ENCODE results near the gene GCNA.
"Not testable (repeated sequence)": the region's sequence is repeated elsewhere in the genome, so short reads cannot be mapped to it uniquely, and the experiment has no call there.

Gene GCNA

GRCh38 chrX:71604141-71604540 lies 25.9 kb downstream of the GCNA start:
- H3K9ac ChIP-seq (ENCODE audit: insufficient read length): no peak overlapping the region
- no peak overlapping the region for H3K4me3 ChIP-seq
- H3K27ac ChIP-seq: no peak overlapping the region
- no peaks in the 10 kb centered on the region for H3K9me3 ChIP-seq (ENCODE audit: low read depth, low read length)
- TF ChIP-seq FOXP2 (optimal IDR thresholded peaks at IDR 0.05; ENCODE audit: control extremely low read depth, extremely low read length, insufficient read depth) (no peak), EZH2 (IDR thresholded peaks at IDR 0.05) (no peak), POLR2AphosphoS5 (IDR thresholded peaks at IDR 0.05; ENCODE audit: borderline replicate concordance, low read depth, low read length) (no peak)
- DNase-seq (ENCODE audit: low read depth, low spot score): no peak
- H3K36me3 ChIP-seq (ENCODE audit: insufficient read depth, low read length): peaks cover 78% of the 10 kb centered on the region

GRCh38 chrX:71604796-71605568 lies 26.7 kb downstream of the GCNA start:
- H3K36me3 ChIP-seq (ENCODE audit: insufficient read depth, low read length): peaks cover 80% of the 10 kb centered on the region
- no peak overlapping the region for H3K9ac ChIP-seq (ENCODE audit: insufficient read length)
- H3K27ac ChIP-seq: no peak overlapping the region
- H3K4me3 ChIP-seq: no peak overlapping the region
- no peaks in the 10 kb centered on the region for H3K9me3 ChIP-seq (ENCODE audit: low read depth, low read length)
- TF ChIP-seq EZH2 (IDR thresholded peaks at IDR 0.05): no peak
- no peak for TF ChIP-seq FOXP2 (optimal IDR thresholded peaks at IDR 0.05; ENCODE audit: control extremely low read depth, extremely low read length, insufficient read depth)
- TF ChIP-seq POLR2AphosphoS5 (IDR thresholded peaks at IDR 0.05; ENCODE audit: borderline replicate concordance, low read depth, low read length): no peak
- no peak for DNase-seq (ENCODE audit: low read depth, low spot score)

DNA sequence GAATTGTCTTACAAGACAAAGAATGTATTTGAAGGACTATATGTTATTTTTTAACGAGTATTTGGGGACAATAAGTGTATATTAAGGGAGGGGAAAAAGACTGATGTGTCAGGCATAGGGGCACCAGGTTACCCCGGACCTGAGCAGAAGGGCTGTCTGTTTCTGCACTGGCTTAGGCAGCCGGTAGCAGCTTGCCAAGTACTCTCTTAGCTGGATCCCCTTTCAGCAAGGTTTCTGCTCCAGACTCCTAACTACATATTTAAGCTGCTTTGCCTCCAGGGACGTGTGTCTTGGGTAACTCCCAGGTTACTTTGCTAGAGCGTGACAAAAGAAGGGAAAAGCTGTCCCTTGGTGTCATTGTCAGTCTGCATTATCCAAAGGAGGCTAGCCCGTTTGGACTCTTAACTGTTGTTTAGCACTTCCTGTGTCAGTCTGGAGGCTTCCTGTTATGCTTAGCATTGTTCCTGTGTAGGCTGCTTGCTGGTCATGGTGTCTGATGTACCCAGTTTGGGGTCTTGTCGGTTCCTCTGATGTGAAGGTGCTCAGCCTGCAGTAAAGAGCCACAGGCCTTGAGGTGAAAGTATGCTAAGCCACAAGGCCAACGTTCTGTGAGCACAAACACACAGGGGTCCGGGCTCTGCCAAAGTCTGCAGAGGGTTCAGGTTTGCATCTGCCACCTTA lies 28.4 kb downstream of the GCNA start:
- H3K36me3 ChIP-seq (ENCODE audit: insufficient read depth, low read length): peaks cover 78% of the 10 kb centered on the region

DNA sequence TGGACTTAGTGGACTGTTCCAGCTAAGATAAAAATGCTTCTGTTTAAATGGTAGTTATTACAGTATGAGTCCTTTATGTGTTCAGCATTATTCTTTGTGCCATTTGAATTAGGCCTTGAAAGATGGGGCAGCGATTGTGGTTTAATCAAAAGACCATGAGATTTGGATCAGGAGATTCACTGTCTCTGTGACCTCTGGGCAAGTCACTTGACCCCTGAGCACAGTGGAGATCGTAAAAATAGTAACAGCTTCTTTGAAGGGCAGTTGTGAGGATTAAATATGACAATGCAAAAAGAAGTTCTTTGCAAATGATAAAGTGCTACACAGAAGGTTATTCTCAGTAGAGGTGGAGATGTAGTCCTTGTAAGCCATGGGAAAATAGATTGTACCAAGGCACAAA lies 29.3 kb downstream of the GCNA start:
- no peaks in the 10 kb centered on the region for H3K9me3 ChIP-seq (ENCODE audit: low read depth, low read length)
- no peak for DNase-seq (ENCODE audit: low read depth, low spot score)
- no peak overlapping the region for H3K9ac ChIP-seq (ENCODE audit: insufficient read length)
- TF ChIP-seq FOXP2 (optimal IDR thresholded peaks at IDR 0.05; ENCODE audit: control extremely low read depth, extremely low read length, insufficient read depth) (no peak), EZH2 (IDR thresholded peaks at IDR 0.05) (no peak)
- H3K27ac ChIP-seq: no peak overlapping the region
- no peak overlapping the region for H3K4me3 ChIP-seq
- peaks cover 73% of the 10 kb centered on the region for H3K36me3 ChIP-seq (ENCODE audit: insufficient read depth, low read length)

More for the DNA sequence above, 28.4 kb downstream of the GCNA start:
- TF ChIP-seq EZH2 (IDR thresholded peaks at IDR 0.05) (no peak), FOXP2 (optimal IDR thresholded peaks at IDR 0.05; ENCODE audit: control extremely low read depth, extremely low read length, insufficient read depth) (no peak), POLR2AphosphoS5 (IDR thresholded peaks at IDR 0.05; ENCODE audit: borderline replicate concordance, low read depth, low read length) (no peak)
- DNase-seq (ENCODE audit: low read depth, low spot score): no peak
- no peak overlapping the region for H3K4me3 ChIP-seq
- H3K9me3 ChIP-seq (ENCODE audit: low read depth, low read length): no peaks in the 10 kb centered on the region
- H3K9ac ChIP-seq (ENCODE audit: insufficient read length): no peak overlapping the region
- H3K27ac ChIP-seq: no peak overlapping the region

DNA sequence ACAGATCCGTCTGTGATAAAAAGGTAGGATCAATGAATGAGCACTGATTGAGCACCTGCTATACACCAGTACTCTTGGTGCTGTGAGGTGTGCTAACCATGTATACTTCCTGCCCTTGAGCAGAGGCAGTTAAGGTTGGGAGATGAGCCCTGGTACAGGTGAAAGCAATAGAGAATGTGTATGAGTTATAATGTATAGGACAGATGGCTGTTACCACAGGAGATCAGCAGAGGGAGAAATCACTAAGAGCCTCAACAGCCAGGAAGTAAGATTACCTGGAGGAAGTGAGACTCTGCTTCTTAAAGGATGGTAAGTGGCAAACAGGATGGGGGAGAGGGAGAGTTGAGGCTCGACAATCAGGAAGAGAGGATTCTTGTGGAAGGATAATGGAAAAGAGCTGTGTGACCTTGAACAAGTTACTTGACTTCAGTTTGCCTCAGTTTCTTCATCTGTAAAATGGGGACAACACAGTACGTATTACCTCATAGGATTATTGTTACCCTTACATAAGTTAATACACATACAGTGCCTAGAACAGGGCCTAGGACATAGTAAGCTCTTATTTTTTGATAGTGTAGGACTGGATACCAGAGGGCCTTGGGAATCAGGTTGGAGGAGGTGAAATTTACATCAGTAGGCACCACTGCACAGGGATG lies 31.0 kb downstream of the GCNA start:
- DNase-seq (ENCODE audit: low read depth, low spot score): no peak
- no peak for TF ChIP-seq EZH2 (IDR thresholded peaks at IDR 0.05)
- TF ChIP-seq POLR2AphosphoS5 (IDR thresholded peaks at IDR 0.05; ENCODE audit: borderline replicate concordance, low read depth, low read length): no peak
- no peak for TF ChIP-seq FOXP2 (optimal IDR thresholded peaks at IDR 0.05; ENCODE audit: control extremely low read depth, extremely low read length, insufficient read depth)
- H3K4me3 ChIP-seq: no peak overlapping the region

GRCh38 chrX:71611736-71612135 lies 33.5 kb downstream of the GCNA start:
- DNase-seq (ENCODE audit: low read depth, low spot score); H3K4me3 ChIP-seq; H3K27ac ChIP-seq; H3K9ac ChIP-seq (ENCODE audit: insufficient read length); H3K9me3 ChIP-seq (ENCODE audit: low read depth, low read length): not testable (repeated sequence)
- H3K36me3 ChIP-seq (ENCODE audit: insufficient read depth, low read length): peaks cover 43% of the 10 kb centered on the region; the same call in 1 of the 2 replicates

More for the DNA sequence above, 31.0 kb downstream of the GCNA start:
- no peak overlapping the region for H3K9ac ChIP-seq (ENCODE audit: insufficient read length)
- no peaks in the 10 kb centered on the region for H3K9me3 ChIP-seq (ENCODE audit: low read depth, low read length)
- peaks cover 64% of the 10 kb centered on the region for H3K36me3 ChIP-seq (ENCODE audit: insufficient read depth, low read length)
- no peak overlapping the region for H3K27ac ChIP-seq

GRCh38 chrX:71612256-71612655 lies 34.0 kb downstream of the GCNA start:
- TF ChIP-seq POLR2AphosphoS5 (IDR thresholded peaks at IDR 0.05; ENCODE audit: borderline replicate concordance, low read depth, low read length) (no peak), EZH2 (IDR thresholded peaks at IDR 0.05) (no peak)
- Histone ChIP-seq H3K27ac (no peak overlapping the region), H3K4me3 (no peak overlapping the region), H3K9me3 (ENCODE audit: low read depth, low read length) (no peaks in the 10 kb centered on the region), H3K9ac (ENCODE audit: insufficient read length) (no peak overlapping the region), H3K36me3 (ENCODE audit: insufficient read depth, low read length) (peaks cover 40% of the 10 kb centered on the region; the same call in 1 of the 2 replicates)
- no peak for DNase-seq (ENCODE audit: low read depth, low spot score)

DNA sequence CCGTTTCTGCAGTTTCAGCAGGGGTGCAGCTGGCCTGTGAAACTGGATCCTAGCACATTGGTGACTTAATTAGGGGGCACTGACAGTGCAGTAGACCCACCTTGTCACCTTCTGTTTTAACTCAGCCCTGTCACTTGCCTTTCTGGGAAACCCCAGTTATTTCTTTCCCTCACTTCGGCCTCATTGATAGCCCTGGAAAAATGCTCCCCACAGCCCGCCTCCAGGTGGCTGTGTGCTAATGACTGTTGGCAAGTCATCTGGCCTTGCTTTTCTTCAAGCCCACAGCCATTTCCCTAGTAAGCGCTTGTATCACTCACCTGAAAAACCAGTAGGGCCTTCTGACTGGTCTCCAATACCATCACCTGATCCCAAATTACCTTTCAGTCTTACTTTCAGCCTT lies 36.8 kb downstream of the GCNA start:
- Histone ChIP-seq H3K36me3 (ENCODE audit: insufficient read depth, low read length) (peaks cover 21% of the 10 kb centered on the region; the same call in 1 of the 2 replicates), H3K27ac (no peak overlapping the region), H3K9ac (ENCODE audit: insufficient read length) (no peak overlapping the region), H3K9me3 (ENCODE audit: low read depth, low read length) (no peaks in the 10 kb centered on the region), H3K4me3 (no peak overlapping the region)
- no peak for DNase-seq (ENCODE audit: low read depth, low spot score)
- TF ChIP-seq EZH2 (IDR thresholded peaks at IDR 0.05) (no peak), FOXP2 (optimal IDR thresholded peaks at IDR 0.05; ENCODE audit: control extremely low read depth, extremely low read length, insufficient read depth) (no peak), POLR2AphosphoS5 (IDR thresholded peaks at IDR 0.05; ENCODE audit: borderline replicate concordance, low read depth, low read length) (no peak)
